Measurements from ENCODE around the gene CDHR5.

GRCh38 chr11:653837-654236 lies 29.1 kb upstream of the CDHR5 start:
- TF ChIP-seq ARID4B (CRISPR knock-in tag; IDR thresholded peaks at IDR 0.05) (no peak), SMARCC2 (IDR thresholded peaks at IDR 0.05; ENCODE audit: low read depth) (no peak), CTCF (IDR thresholded peaks at IDR 0.05 in 2 of 3, conservative IDR thresholded peaks at IDR 0.05 in 1 of 3; ENCODE audit: insufficient read depth in 2 of 3, low read depth in 1 of 3, low read length in 3 of 3) (no peak), ESRRA (IDR thresholded peaks at IDR 0.05; ENCODE audit: borderline replicate concordance, low read depth) (no peak), BHLHE40 (IDR thresholded peaks at IDR 0.05; ENCODE audit: low read length) (no peak), NCOA6 (IDR thresholded peaks at IDR 0.05) (no peak), EP300 (IDR thresholded peaks at IDR 0.05; ENCODE audit: low read length) (no peak), CGGBP1 (CRISPR knock-in tag; IDR thresholded peaks at IDR 0.05) (no peak), MAX (CRISPR knock-in tag; IDR thresholded peaks at IDR 0.05) (no peak), ZNF140 (CRISPR knock-in tag; IDR thresholded peaks at IDR 0.05) (no peak), ZNF165 (CRISPR knock-in tag; IDR thresholded peaks at IDR 0.05; ENCODE audit: borderline replicate concordance) (no peak)
